ENCODE measurements around the gene CAMK1D.

- TF ChIP-seq CTCF (IDR thresholded peaks at IDR 0.05; ENCODE audit: poor library complexity) (no peak), EZH2phosphoT487 (IDR thresholded peaks at IDR 0.05; ENCODE audit: low read depth, severe bottlenecking, unreplicated experiment) (no peak), EZH2 (IDR thresholded peaks at IDR 0.05; ENCODE audit: borderline replicate concordance) (no peak)
These were observed 295.2 kb downstream of the CAMK1D start for GRCh38 chr10:12644380-12645144.

All from hepatocyte (in vitro differentiated cells).